K562 (cell line): ENCODE data around the gene ACOT13. TPM values are rescaled to one million over a fixed set of nuclear protein-coding genes. Genes with fewer than 3 reads are reported as not detected.
A peak's percentile ranks its signal among the peaks of the same experiment; 100 is the strongest.

Experiments used
- CBX2 ChIP-seq: fragments of 200-600 bp; sonication (generic); IDR thresholded peaks from one replicate; pipeline ENCODE4 v1.6.1; 2012; ENCODE audit warnings: mild to moderate bottlenecking, low read length, inconsistent platforms; ENCODE audit not compliant: insufficient read depth, poor library complexity, severe bottlenecking
- CEBPZ ChIP-seq: fragments of 150-350 bp; IDR thresholded peaks from 2 replicates; pipeline ENCODE4 v1.6.1; 2014; ENCODE audit warnings: low read depth, mild to moderate bottlenecking, low read length, borderline replicate concordance
- DDX20 ChIP-seq: fragments of 450-650 bp; IDR thresholded peaks from 2 replicates; pipeline ENCODE4 v1.6.1; 2016; ENCODE audit warnings: missing genetic modification characterization, low read depth, mild to moderate bottlenecking, missing compliant biosample characterization, moderate library complexity
- FOXM1 ChIP-seq, 2 experiments: fragments of 450-650 bp in 1 of 2; sonication (generic) in 1 of 2; formaldehyde crosslinking in 1 of 2; IDR thresholded peaks; 2 replicates each; pipeline versions ENCODE4 v1.6.1 to v1.9.0; 2017 to 2022; ENCODE audit warnings: low read depth in 2 of 2, mild to moderate bottlenecking in 2 of 2, missing genetic modification reagents in 1 of 2, moderate library complexity in 1 of 2
- HDGF ChIP-seq: fragments of 450-650 bp; IDR thresholded peaks from 2 replicates; pipeline ENCODE4 v1.6.1; 2016
- MAFG ChIP-seq: fragments of 450-650 bp; conservative IDR thresholded peaks from 2 replicates; pipeline ENCODE4 v1.6.1; 2016; ENCODE audit warnings: missing genetic modification characterization, missing compliant biosample characterization
- NCOA2 ChIP-seq, 2 experiments: fragments of 450-650 bp; IDR thresholded peaks; 2 replicates each; pipeline ENCODE4 v1.6.1; 2018; ENCODE audit warnings: mild to moderate bottlenecking in 2 of 2, moderate library complexity in 1 of 2; ENCODE audit not compliant: partially characterized antibody in 2 of 2
- NFE2 ChIP-seq: IDR thresholded peaks from 2 replicates; pipeline ENCODE4 v1.6.1; 2014; ENCODE audit warnings: antibody characterized with exemption, low read depth
- NR2F6 ChIP-seq: fragments of 450-650 bp; formaldehyde crosslinking; IDR thresholded peaks from 2 replicates; pipeline ENCODE4 v1.4.0; 2020; ENCODE audit warnings: mild to moderate bottlenecking
- PHF20 ChIP-seq: fragments of 450-650 bp; IDR thresholded peaks from 2 replicates; pipeline ENCODE4 v1.6.1; 2018; ENCODE audit not compliant: partially characterized antibody
- POLR2AphosphoS5 ChIP-seq: IDR thresholded peaks from 2 replicates; pipeline ENCODE4 v1.6.1; 2011; ENCODE audit warnings: mild to moderate bottlenecking, low read depth, low read length, moderate library complexity; ENCODE audit not compliant: control insufficient read depth, insufficient read depth
- RBM14 ChIP-seq: fragments of 200-400 bp; formaldehyde crosslinking; IDR thresholded peaks from 2 replicates; pipeline ENCODE4 v1.6.1; 2018; ENCODE audit warnings: low read depth, mild to moderate bottlenecking, low read length, moderate library complexity, borderline replicate concordance; ENCODE audit not compliant: insufficient read depth
- SIN3A ChIP-seq, 2 experiments: fragments of 150-350 bp in 1 of 2; IDR thresholded peaks; 2 replicates each; pipeline ENCODE4 v1.6.1; 2011 to 2016; ENCODE audit warnings: borderline replicate concordance in 2 of 2, low read depth in 2 of 2, low read length in 2 of 2, mild to moderate bottlenecking in 2 of 2, moderate library complexity in 2 of 2; ENCODE audit not compliant: control insufficient read depth in 1 of 2
- SMARCB1 ChIP-seq: IDR thresholded peaks from 2 replicates; pipeline ENCODE4 v1.6.1; 2011; ENCODE audit warnings: improper control_type of control experiment, low read depth; ENCODE audit not compliant: insufficient read length
- SOX6 ChIP-seq: fragments of 450-650 bp; IDR thresholded peaks from 2 replicates; pipeline ENCODE4 v1.6.1; 2014; ENCODE audit warnings: mild to moderate bottlenecking
- STAG1 ChIP-seq: sonication (generic); formaldehyde crosslinking; IDR thresholded peaks from 2 replicates; pipeline ENCODE4 v1.5.0; 2020; ENCODE audit warnings: missing genetic modification reagents, borderline replicate concordance
- U2AF2 ChIP-seq: fragments of 200-400 bp; formaldehyde crosslinking; optimal IDR thresholded peaks from 2 replicates; pipeline ENCODE3; 2017; ENCODE audit warnings: low read depth, mild to moderate bottlenecking, low read length
- ZBED1 ChIP-seq: IDR thresholded peaks from 2 replicates; pipeline ENCODE4 v1.6.1; 2014
- polyA plus RNA-seq, 8 experiments: library from polyadenylated mRNA; depleted of rRNA in 4 of 8; stranded (reverse) in 5 of 8; unstranded in 3 of 8; fragments of >200 nt; fragmentation: Nextera tagmentation in 2 of 8; fragmentation: Illumina TruSeq in 1 of 8; extraction: Ambion mirVana in 2 of 8; extraction: Trizol in 1 of 8; gene quantifications; 2 replicates each; pipeline versions ENCODE4 v1.2.1 to v1.2.3, GENCODE V29; 2011 to 2014; ENCODE audit warnings: inconsistent platforms in 1 of 8, missing spikeins in 1 of 8
- total RNA-seq, 7 experiments: library from RNA; depleted of rRNA in 6 of 7; stranded (reverse); fragments of >200 nt in 6 of 7; fragmentation: Illumina TruSeq in 2 of 7; extraction: Trizol in 2 of 7; gene quantifications; 2 replicates each; pipeline versions ENCODE4 v1.2.1 to v1.2.3, GENCODE V29; 2011 to 2021; ENCODE audit warnings: low replicate concordance in 1 of 7
- TF ChIP-seq, protein P1 (sequence below), 2 experiments: IDR thresholded peaks; 2 replicates each; pipeline ENCODE4 v1.6.1; 2012; ENCODE audit warnings: improper control_type of control experiment in 2 of 2, low read depth in 2 of 2, low read length in 2 of 2, borderline replicate concordance in 1 of 2
- TF ChIP-seq, protein P2 (sequence below): sonication (generic); formaldehyde crosslinking; IDR thresholded peaks from 2 replicates; pipeline ENCODE4 v1.8.0; 2022; ENCODE audit warnings: missing genetic modification reagents, mild to moderate bottlenecking, moderate library complexity, borderline replicate concordance

Gene ACOT13
- total and polyA plus RNA-seq, 9 of the 15 experiments (the other 6 are each of a cell fraction or from before 2014, with no cell fraction given) = 14.1 to 129 (median 65.7) TPM

GRCh38 chr6:24709014-24709711 is 42.3 kb downstream of the ACOT13 start (continued):
- TF ChIP-seq CEBPZ (no peak), CBX2 (no peak), SIN3A (IDR thresholded peaks at IDR 0.05; ENCODE audit: borderline replicate concordance in 2 of 2, control insufficient read depth in 1 of 2, low read depth in 2 of 2, low read length in 2 of 2) (0 out of 4 replicates have a peak, but pooled peaks of 1 of the 2 experiments have one; percentile 14), DDX20 (no peak), ZBED1 (no peak), SOX6 (no peak), NFE2 (no peak), MAFG (tag) (no peak), HDGF (no peak), NR2F6 (CRISPR knock-in tag) (no peak), SMARCB1 (no peak), RBM14 (no peak), STAG1 (CRISPR knock-in tag) (no peak), FOXM1 (IDR thresholded peaks at IDR 0.05; ENCODE audit: low read depth) (no peak), FOXM1 (CRISPR knock-in tag; IDR thresholded peaks at IDR 0.05; ENCODE audit: low read depth) (no peak), POLR2AphosphoS5 (peak; percentile 52), U2AF2 (no peak), NCOA2 (IDR thresholded peaks at IDR 0.05; ENCODE audit: partially characterized antibody in 2 of 2) (no peak), PHF20 (no peak)
- TF ChIP-seq, protein P1, sequence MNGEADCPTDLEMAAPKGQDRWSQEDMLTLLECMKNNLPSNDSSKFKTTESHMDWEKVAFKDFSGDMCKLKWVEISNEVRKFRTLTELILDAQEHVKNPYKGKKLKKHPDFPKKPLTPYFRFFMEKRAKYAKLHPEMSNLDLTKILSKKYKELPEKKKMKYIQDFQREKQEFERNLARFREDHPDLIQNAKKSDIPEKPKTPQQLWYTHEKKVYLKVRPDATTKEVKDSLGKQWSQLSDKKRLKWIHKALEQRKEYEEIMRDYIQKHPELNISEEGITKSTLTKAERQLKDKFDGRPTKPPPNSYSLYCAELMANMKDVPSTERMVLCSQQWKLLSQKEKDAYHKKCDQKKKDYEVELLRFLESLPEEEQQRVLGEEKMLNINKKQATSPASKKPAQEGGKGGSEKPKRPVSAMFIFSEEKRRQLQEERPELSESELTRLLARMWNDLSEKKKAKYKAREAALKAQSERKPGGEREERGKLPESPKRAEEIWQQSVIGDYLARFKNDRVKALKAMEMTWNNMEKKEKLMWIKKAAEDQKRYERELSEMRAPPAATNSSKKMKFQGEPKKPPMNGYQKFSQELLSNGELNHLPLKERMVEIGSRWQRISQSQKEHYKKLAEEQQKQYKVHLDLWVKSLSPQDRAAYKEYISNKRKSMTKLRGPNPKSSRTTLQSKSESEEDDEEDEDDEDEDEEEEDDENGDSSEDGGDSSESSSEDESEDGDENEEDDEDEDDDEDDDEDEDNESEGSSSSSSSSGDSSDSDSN (IDR thresholded peaks at IDR 0.05; ENCODE audit: borderline replicate concordance in 1 of 2, low read depth in 2 of 2, low read length in 2 of 2) = no peak
- TF ChIP-seq, protein P2, sequence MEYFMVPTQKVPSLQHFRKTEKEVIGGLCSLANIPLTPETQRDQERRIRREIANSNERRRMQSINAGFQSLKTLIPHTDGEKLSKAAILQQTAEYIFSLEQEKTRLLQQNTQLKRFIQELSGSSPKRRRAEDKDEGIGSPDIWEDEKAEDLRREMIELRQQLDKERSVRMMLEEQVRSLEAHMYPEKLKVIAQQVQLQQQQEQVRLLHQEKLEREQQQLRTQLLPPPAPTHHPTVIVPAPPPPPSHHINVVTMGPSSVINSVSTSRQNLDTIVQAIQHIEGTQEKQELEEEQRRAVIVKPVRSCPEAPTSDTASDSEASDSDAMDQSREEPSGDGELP (CRISPR knock-in tag) = no peak
